NCI-H2196 treated with DMSO at 0.1 percent for 48 hours (cell line): Measurements from ENCODE around the gene ATP2B3.
A peak's percentile ranks its signal among the peaks of the same experiment; 100 is the strongest.

Experiments used
- DNase-seq: peaks from one replicate; lab custom pipeline; 2025; ENCODE audit not compliant: unreplicated experiment; lab: John Stamatoyannopoulos, UW

ATP2B3 gene

DNA sequence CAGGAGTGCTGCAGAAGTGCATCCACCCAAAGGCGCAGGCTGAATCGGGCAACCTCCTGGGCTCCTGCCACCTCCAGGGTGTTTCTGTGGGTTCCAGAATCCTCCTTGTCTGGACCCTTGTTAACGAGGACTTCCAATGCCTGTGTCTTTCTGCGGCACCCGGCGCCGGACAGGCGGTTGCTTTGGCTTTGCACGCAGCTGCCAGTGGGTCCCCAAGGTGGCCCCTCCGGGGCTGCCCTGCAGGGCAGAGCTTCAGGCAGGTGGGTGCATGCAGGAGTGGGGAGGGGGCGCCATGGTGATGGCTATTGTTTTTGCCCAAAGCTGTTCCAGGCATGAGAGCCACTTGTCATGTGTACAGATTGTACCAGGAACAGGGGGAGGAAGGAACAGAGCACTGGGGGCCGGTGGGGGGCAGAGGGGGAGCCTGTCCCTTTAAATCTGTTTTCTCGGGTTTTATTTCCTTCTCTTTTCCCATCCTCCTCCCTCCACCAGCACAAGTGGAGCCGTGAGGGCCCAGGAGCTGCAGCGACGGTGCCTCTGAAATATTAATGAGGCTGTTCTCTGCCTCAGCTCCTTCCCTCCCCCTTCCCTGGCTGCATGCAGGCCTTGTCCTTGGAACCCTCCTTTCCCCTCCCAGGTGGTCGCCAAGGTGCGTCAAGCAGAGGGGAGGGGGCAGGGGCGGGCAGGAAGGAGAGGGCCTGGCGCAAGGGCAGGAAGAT is 13.1 kb downstream of the ATP2B3 start:
- DNase-seq: no peak

DNA sequence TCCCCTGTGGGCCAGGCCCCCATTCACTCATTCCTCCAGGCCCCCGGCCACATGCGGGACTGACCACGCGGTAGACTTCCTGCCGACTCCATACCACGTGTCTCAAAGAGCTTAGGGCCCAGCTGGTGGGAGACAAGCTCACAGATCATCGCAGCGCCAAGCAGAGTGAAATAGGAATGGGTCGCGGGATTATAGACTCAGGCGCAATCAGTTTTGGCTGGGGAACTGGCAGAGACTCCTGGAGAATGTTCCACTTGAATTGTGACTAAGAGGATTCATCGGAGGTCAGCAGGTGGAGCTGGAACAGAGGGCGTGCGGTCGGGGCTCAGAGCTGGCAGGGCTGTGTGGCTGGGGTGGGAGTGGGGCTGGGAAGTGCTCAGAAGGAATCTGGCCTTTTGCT is 15.6 kb downstream of the ATP2B3 start:
- no peak for DNase-seq

DNA sequence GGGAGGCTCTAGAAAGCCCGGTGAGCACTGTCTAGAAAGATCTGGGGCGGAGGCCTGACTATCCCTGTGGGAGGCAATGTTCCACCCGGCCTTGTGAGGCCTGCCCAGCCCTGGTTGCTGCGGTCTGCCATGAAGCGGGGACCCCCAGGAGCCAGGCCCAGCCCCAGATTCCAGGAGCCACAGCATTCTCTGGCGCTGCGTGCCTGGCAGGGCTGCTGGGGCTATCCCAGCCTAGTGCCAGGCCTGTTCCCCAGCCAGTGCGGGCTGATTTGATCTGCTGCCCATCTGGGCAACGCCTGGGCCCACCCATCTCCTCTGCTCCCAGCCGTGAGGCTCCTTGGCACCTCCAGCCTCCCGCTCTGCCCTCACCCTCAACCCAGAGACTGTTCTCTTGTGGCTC is 19.6 kb downstream of the ATP2B3 start:
- DNase-seq: no peak

DNA sequence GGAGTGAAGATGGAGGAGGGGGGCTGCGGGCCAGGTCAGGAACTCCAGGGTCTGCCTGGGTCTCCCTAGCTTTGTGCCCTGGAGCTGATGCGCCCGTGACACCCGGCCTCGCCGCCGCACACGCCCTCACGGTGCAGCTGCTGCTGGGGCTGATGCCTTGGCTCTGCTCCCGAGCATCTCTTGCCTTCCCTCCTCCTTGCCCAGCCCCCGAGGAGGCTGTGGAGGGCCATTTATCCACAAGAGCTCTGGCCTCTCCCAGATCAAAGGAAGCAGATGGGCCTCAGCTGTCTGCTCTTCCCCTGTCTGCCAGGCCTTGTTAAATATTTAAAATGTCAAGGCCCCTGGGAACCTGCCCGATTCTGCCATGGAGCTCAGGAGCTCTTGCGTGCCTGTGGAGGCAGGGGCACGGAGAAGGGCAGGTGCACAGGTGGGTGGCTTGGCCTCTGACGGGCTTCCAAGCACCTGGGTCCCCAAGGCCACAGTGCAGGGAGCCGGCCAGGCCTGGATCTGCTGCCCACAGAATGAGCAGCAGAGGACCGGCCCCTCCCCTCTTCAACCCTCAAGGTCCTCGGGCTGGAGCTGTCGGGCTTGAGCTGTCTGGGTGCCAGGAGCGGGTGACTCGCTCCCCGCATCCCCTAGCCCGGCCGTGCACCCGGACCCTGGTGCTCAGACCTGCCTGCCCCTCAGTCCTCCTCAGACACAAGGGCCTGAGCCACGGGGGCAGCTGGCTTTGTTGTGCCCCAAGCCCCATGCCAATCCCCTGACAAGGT is 20.3 kb downstream of the ATP2B3 start:
- DNase-seq: peak; percentile 13

DNA sequence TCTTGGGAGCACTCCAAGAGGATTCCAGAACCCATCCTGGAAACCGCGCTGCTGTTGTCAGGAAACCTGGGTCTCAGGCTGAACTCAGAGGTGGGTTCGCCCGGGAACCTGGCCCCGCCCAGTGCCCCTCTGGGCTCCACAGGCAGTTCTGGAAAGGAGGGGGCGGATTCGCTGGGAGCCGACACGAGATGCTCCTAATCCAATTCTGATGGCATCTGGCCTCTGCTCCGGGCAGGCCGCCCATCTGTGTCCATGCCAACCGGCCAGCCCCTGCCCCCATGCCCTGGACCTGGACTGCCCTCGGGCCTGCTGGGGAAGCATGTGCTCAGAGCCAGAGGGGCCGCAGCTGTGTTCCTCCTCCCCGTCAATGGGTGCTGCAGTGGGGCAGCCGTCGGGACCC is 21.0 kb downstream of the ATP2B3 start:
- no peak for DNase-seq

DNA sequence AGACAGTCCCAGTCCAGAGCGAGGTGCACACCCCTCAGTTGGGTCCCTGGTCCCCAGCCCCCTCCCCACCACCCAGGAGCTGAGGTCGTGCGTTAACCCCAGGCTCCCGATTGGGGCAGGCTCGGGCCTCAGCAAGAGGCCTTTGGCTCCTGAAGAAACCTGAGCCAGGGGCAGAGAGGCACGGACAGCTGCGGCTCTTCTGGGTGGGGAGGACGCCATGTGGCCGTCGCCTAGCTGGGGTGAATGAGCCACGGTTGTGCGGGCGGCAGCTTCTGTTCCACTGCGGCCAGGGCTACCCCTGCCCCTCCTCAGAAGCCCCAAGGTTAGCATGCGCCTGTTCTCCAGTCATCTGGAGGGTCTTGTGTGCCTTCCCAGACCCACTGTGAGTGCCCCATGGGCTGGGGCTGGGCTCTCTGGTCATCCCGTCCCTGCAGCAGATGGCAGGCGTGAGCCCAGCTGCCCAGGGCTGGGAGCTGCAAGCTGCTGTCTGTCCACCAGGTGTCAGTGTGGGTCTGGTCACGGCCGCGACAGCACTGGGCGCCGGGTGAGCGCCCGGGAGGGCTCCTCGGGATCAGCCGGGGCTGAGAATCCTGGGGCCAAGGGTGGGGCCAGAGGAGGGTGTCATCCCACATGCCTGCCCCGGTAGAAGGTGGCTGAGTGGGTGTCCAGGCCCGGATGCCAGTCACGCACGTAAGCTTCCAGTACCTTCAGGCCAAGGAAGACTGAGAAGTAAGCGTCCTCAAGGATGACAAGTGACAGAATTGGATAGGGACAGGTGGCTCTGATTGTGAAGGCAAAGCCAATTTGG is 21.9 kb downstream of the ATP2B3 start:
- DNase-seq: peak; percentile 0

DNA sequence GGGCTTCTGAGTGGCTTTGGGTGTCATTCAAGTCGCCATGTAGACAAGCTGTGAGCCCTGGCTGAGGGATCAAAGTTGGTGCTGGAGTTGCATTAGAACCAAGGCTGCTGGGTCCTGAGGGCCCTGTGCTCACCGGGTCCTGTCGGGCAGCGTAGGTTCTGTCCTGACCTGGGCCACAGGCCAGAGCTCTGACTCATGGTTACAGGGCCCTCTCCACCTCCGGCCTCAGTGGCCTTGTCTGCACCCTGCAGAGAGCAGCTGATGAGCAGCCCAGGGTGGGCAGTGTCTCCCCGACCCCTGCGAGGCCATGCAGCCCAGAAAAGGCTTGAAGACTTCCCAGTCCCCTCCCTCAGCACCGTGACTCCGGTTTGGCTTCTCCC is 22.5 kb downstream of the ATP2B3 start:
- no peak for DNase-seq

DNA sequence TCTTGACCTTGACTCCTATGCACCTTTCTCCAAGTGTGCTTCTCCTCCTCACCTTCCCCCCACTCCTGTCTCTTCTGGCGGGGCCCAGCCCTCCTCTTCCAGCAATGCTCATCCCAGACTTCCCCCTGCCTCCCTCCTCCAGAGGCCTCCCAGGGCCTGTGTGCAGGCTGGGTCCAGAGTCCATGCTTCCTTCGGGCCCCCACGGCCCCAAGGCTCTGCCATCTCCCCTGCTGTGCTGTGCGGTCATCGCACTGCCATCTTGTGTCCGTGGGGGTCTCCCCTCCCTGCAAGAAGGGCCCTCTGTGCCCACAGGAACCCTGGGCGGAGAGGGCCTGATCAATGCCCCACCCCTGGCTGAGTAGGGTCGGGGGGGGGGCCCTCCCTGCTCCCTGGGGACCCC is 27.3 kb downstream of the ATP2B3 start:
- no peak for DNase-seq

DNA sequence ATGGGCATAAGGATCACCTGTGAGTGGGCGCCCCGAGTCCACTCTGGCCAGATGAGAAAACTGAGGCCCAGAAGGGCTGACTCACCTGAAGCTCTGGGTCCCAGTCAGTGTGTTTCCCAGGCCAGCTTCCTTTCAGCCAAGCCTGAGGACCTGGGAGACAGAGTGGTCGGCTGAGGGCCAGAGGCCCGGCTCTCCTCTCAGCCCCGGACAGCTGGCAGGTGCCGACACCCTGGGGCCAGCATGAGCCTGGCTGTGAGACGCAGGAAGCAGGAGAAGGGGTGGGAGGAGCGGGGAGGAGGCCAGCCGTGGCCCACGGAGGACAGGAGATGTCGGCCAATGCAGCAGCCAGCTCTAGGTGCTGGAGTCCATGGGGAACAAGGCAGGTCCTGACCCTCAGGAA is 28.9 kb downstream of the ATP2B3 start:
- no peak for DNase-seq

DNA sequence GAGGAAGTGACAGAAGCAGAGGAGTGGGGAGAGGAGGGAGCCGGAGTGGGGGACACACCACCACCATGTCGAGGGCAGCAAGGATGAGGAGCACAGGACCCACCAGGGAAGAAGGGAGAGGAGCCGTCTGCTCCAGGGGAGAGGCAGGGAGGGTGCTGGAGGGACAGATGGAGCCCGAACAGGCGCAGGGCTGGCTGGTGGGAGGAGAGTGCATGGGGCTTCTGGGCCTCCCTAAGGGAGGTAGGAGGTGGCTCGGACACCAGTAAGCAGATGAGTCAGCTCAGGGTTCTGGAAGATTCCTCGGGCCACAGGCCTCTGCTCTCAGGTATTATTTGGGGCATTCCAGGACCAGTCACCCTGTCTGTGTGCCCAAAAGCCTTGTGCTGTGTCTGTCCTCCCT is 29.8 kb downstream of the ATP2B3 start:
- no peak for DNase-seq

DNA sequence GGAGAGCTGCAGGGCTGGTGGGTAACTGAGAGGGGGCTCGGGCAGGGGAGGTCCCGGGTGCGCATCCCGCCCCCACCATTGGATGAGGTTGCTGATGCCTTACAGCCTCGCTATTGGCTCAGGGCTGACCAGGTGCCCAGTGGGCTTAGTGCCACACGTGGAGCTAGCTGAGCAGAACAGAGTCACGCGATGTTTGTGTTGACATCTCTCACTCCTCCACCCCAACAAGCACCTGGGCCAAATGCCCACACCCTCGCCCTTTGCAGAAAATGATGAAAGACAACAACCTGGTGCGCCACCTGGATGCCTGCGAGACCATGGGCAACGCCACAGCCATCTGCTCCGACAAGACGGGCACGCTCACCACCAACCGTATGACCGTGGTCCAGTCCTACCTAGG is 31.8 kb downstream of the ATP2B3 start:
- DNase-seq: no peak

DNA sequence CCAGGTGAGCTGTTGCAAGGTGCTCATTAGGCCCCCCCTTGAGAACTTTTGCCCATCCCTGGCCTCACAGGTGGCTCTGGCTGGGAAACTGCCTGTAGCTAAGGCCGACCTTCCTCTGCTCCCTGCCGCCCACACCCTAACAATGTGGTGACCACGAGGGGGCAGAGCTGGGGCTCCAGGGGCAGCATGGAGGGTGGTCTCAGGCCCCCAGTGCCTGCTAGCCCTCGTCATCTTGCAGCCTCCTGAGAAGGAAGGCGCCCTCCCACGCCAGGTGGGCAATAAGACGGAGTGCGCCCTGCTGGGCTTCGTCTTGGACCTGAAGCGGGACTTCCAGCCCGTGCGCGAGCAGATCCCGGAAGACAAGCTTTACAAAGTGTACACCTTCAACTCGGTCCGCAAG is 32.4 kb downstream of the ATP2B3 start:
- DNase-seq: no peak

DNA sequence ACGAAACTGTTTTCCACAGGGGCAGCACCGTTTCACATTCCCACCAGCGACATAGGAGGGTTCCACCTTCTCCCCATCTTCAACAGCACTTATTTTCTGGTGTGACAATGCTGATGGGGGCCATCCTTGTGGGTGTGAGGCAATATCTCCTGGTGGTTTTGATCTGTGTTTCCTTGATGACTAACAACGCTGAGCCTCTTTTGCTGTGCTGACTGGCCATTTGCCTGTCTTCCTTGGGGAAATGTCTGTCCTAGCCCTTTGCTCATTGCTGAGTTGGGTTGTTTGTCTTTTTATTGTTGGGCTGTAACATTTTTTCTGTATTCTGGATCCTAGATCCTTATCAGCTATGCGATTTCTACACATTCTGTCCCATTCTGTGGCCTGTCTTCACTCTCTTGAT is 33.7 kb downstream of the ATP2B3 start:
- no peak for DNase-seq

DNA sequence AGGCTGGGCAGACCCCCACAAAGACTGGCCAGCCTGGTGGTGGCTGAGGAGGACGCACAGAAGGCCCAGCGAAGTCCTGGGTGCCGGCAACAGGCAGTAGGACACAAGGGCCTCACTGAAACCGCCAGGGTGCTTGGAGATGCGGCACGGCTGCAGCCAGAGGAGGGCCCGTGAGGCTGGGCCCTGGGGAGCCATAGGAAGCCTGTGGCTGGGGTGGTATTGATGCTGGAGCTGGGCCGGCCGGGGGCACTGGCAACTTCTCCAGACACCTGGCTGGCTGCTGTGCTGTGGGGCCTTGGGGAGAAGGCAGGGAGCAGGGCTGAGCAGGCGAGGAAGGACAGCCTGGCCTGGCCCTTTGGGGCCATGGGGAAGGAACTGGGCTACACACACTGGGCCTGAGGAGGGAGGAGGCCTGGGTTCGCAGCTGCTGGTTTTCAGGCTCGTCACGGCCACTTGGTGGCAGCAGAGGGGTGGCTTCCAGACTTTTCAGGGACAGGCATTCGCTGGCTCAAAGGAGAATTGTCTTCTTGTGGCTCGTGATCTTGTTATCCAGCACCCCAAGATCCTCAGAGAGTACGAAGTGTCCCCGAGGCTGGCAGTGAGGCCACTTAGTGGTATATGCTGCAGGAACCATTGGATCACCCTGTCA is 37.2 kb downstream of the ATP2B3 start:
- peak; percentile 21 for DNase-seq

DNA sequence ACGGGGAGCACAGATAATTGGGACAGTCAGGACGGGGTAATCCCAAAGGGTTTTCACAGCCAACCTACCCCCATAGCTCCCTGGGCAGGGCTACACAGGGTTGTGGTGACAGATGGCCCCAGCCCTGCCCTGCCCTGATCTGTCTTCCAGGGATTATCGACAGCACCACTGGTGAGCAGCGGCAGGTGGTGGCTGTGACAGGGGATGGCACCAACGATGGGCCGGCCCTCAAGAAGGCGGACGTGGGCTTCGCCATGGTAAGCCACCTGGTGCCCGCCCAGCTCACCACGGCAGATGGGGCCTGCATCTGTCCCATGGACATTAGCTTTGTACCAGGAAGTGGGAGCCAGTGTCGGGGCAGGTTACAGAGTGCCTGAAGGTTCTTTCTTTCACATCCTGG is 39.3 kb downstream of the ATP2B3 start:
- no peak for DNase-seq

DNA sequence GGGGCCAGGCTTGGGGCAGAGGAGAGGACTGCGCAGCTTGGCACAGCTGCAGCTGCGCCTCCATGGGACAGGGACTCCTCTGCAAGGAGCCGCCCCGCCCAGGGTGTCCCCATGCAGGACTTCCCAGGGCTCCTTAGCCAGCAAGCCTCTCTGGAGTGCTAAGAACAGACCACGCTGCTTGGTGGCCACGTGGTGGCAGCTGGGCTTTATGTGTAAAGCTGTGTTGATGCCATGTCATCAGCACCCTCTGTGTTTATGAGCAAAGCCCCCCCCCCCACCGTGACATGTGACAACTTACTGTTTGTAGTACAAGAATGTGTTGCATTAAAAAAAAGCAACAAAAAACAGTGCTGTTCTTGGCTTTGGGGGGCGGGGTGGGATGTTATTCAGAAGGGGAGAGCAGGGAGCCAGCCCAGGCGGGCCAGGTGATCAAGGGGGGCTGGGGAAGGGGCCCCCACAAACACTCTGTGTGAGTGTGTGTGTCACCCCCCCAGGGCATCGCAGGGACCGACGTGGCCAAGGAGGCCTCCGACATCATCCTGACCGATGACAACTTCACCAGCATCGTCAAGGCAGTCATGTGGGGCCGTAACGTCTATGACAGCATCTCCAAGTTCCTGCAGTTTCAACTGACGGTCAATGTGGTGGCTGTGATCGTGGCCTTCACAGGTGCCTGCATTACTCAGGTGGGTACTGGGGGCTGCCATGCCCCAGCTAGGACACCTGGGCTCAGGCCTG is 40.3 kb downstream of the ATP2B3 start:
- no peak for DNase-seq

DNA sequence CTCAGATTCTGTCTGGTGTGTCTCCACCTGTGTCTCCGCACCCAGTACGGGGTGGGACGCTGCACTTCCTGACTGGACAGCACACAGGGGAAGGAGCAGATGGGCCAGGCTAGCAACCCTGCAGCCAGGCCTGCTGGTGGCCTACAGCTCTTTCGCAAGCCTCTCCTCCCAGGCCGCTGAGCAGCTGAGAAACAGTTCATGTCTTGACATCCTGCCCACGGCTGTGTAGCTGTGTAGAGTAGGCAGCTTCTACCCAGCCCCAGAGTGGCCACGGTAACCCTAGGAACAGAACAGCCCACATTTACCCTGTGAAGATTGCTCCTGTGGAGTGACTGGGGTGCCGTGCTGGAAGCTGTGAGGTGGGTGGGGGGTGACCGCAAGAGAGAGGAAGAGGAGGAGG is 42.6 kb downstream of the ATP2B3 start:
- DNase-seq: no peak

DNA sequence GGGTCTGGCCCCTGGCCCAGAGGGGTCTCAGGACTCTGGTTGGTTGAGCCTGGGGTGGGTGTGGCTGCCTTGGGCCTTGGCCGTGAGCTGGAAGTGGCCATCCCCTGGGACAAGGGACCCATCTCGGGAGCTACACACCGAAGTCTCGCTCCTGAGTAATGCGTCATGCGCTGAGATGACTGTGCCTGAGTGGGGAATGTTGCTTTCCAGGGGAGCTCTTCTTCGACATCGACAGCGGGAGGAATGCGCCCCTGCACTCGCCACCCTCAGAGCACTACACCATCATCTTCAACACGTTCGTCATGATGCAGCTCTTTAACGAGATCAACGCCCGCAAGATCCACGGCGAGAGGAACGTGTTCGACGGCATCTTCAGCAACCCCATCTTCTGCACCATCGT is 43.0 kb downstream of the ATP2B3 start:
- no peak for DNase-seq

DNA sequence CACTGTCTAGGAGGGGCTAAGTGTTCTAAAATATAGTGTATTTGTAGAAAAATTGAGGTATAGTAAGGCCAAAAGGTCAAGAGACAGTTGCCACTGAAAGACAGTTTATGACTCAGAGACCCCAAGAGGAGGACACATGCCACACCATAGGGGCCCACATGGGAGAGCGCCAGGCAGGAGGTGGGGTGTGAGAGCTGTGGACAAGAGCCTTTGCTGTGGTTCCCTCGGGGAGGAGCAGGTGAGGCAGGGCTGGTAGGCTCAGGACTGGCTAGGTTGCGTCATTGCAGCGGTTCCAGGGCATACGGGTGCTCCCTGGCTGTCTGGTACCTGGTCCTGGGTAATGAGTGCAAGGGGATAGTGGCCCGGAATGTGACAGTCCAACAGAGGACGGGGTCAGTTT is 43.9 kb downstream of the ATP2B3 start:
- DNase-seq: no peak

DNA sequence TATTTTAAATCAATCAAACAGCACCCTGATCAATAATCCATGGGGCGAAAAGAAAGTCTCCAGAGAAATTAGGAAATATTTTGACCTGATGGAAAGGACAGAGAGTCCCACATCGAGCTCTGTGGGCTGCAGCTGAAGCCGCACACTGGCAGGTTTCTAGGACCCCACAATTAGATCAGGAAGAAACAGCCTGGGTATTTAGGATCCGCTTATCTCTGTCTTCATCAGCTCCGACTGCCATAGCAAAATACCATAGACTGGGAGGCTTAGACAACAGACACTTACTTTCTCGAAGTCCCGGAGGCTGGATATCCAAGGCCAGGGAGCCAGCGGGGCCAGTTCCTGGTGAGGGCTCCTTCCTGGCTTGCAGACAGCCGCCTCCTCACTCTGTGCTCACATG is 45.1 kb downstream of the ATP2B3 start:
- DNase-seq: no peak
